ENCODE data around the gene PRMT2.

Gene PRMT2

GRCh38 chr21:46643379-46644177 is 8.1 kb downstream of the PRMT2 start:
- H3K9me3 ChIP-seq = no peaks in the 10 kb centered on the region
- TF ChIP-seq CTCF (IDR thresholded peaks at IDR 0.05) = no peak
- no peaks in the 10 kb centered on the region for H3K27me3 ChIP-seq
- H3K4me3 ChIP-seq (ENCODE audit: low read depth in 1 of 2, low read length in 1 of 2) = no peak overlapping the region
- peaks cover 75% of the 10 kb centered on the region for H3K36me3 ChIP-seq
- H3K27ac ChIP-seq = no peak overlapping the region
- H3K4me1 ChIP-seq (ENCODE audit: control insufficient read depth in 1 of 2, insufficient read depth in 1 of 2, low read depth in 1 of 2, low read length in 1 of 2) = peaks cover 14% of the 10 kb centered on the region in 2 experiments

GRCh38 chr21:46645840-46646239 is 10.4 kb downstream of the PRMT2 start:
- Histone ChIP-seq H3K4me1 (ENCODE audit: control insufficient read depth in 1 of 2, insufficient read depth in 1 of 2, low read depth in 1 of 2, low read length in 1 of 2) (no peaks in the 10 kb centered on the region), H3K27me3 (no peaks in the 10 kb centered on the region), H3K27ac (no peak overlapping the region), H3K36me3 (peaks cover 95% of the 10 kb centered on the region), H3K4me3 (ENCODE audit: low read depth in 1 of 2, low read length in 1 of 2) (no peak overlapping the region), H3K9me3 (no peaks in the 10 kb centered on the region)
- TF ChIP-seq CTCF (IDR thresholded peaks at IDR 0.05) = no peak

GRCh38 chr21:46646541-46647154 is 11.2 kb downstream of the PRMT2 start:
- no peak overlapping the region for H3K27ac ChIP-seq
- H3K36me3 ChIP-seq = peaks cover 95% of the 10 kb centered on the region
- H3K4me3 ChIP-seq (ENCODE audit: low read depth in 1 of 2, low read length in 1 of 2) = no peak overlapping the region
- no peak for TF ChIP-seq CTCF (IDR thresholded peaks at IDR 0.05)
- no peaks in the 10 kb centered on the region for H3K4me1 ChIP-seq (ENCODE audit: control insufficient read depth in 1 of 2, insufficient read depth in 1 of 2, low read depth in 1 of 2, low read length in 1 of 2)
- H3K27me3 ChIP-seq = no peaks in the 10 kb centered on the region
- H3K9me3 ChIP-seq = no peaks in the 10 kb centered on the region

- Histone ChIP-seq H3K36me3 (peaks cover 97% of the 10 kb centered on the region), H3K4me1 (ENCODE audit: control insufficient read depth in 1 of 2, insufficient read depth in 1 of 2, low read depth in 1 of 2, low read length in 1 of 2) (no peaks in the 10 kb centered on the region), H3K9me3 (no peaks in the 10 kb centered on the region), H3K4me3 (ENCODE audit: low read depth in 1 of 2, low read length in 1 of 2) (no peak overlapping the region), H3K27ac (no peak overlapping the region), H3K27me3 (no peaks in the 10 kb centered on the region)
- no peak for TF ChIP-seq CTCF (IDR thresholded peaks at IDR 0.05)
Observed at GRCh38 chr21:46648539-46648938, 13.1 kb downstream of the PRMT2 start.

GRCh38 chr21:46649356-46649755 is 13.9 kb downstream of the PRMT2 start:
- TF ChIP-seq CTCF (IDR thresholded peaks at IDR 0.05) = no peak
- Histone ChIP-seq H3K4me1 (ENCODE audit: control insufficient read depth in 1 of 2, insufficient read depth in 1 of 2, low read depth in 1 of 2, low read length in 1 of 2) (no peaks in the 10 kb centered on the region), H3K36me3 (peaks cover 97% of the 10 kb centered on the region), H3K27me3 (no peaks in the 10 kb centered on the region), H3K4me3 (ENCODE audit: low read depth in 1 of 2, low read length in 1 of 2) (no peak overlapping the region), H3K9me3 (no peaks in the 10 kb centered on the region), H3K27ac (no peak overlapping the region)
